Progenitor cell of endocrine pancreas (in vitro differentiated cells): ENCODE data around the gene PKD2L2. TPM values are rescaled to one million over a fixed set of nuclear protein-coding genes. Genes with fewer than 3 reads are reported as not detected.

Experiments
- DNase-seq: peaks from one replicate; pipeline ENCODE4 v3.0.0; 2021; ENCODE audit warnings: low spot score; ENCODE audit not compliant: unreplicated experiment
- H3K27ac Mint-ChIP-seq: 2 replicates; pipeline ENCODE4 v1.8.0; 2021; ENCODE audit warnings: mild to moderate bottlenecking, moderate library complexity, mixed read lengths
- H3K27me3 Mint-ChIP-seq: 2 replicates; pipeline ENCODE4 v1.8.0; 2021; ENCODE audit warnings: mixed read lengths
- H3K36me3 Mint-ChIP-seq: 2 replicates; pipeline ENCODE4 v1.8.0; 2022; ENCODE audit warnings: mixed read lengths; ENCODE audit not compliant: insufficient read depth
- H3K4me1 Mint-ChIP-seq: 2 replicates; pipeline ENCODE4 v1.8.0; 2021; ENCODE audit warnings: low read depth, mixed read lengths
- H3K4me3 Mint-ChIP-seq: 2 replicates; pipeline ENCODE4 v1.8.0; 2021; ENCODE audit warnings: low read depth, mild to moderate bottlenecking, moderate library complexity, mixed read lengths
- H3K9me3 Mint-ChIP-seq: 2 replicates; pipeline ENCODE4 v1.8.0; 2021; ENCODE audit warnings: low read depth, mixed read lengths
- CTCF ChIP-seq: fragments of 200-600 bp; sonication (generic); IDR thresholded peaks from one replicate; pipeline ENCODE4 v1.5.0; 2021; ENCODE audit warnings: antibody characterized with exemption, mild to moderate bottlenecking; ENCODE audit not compliant: unreplicated experiment
- total RNA-seq: library from RNA; stranded (reverse); gene quantifications from 2 replicates; pipeline ENCODE4 v1.2.1, GENCODE V29; 2021

The PKD2L2 gene
- total RNA-seq, 1 donor from 2014 or later = not detected

- Mint-ChIP-seq H3K9me3 (no peaks in the 10 kb centered on the region), H3K4me3 (no peak overlapping the region), H3K36me3 (peaks cover 6% of the 10 kb centered on the region), H3K4me1 (peaks cover 5% of the 10 kb centered on the region), H3K27me3 (no peaks in the 10 kb centered on the region), H3K27ac (no peak overlapping the region)
- no peak for DNase-seq
- no peak for TF ChIP-seq CTCF
Observed at GRCh38 chr5:137989419-137989818, 100.2 kb downstream of the PKD2L2 start.

Other genes starting within 250 kb of the PKD2L2 start
- gene KLHL3, start 153.4 kb upstream of the PKD2L2 start, total RNA-seq = 32.1 and 34.7 TPM in 2 replicates
- 81.0 and 82.6 TPM in 2 replicates for gene HNRNPA0, start 135.1 kb upstream of the PKD2L2 start, total RNA-seq
- gene MYOT, start 21.6 kb upstream of the PKD2L2 start, total RNA-seq = not detected in 2 replicates
- 59.8 and 62.1 TPM in 2 replicates for gene FAM13B, start 143.6 kb downstream of the PKD2L2 start, total RNA-seq
- gene WNT8A, start 194.6 kb downstream of the PKD2L2 start, total RNA-seq = not detected in 2 replicates
- 9.9 and 11.0 TPM in 2 replicates for gene NME5, start 250.0 kb downstream of the PKD2L2 start, total RNA-seq